ENCODE results near the gene SYTL2. TPM values are rescaled to one million over a fixed set of nuclear protein-coding genes. Genes with fewer than 3 reads are reported as not detected.

Gene SYTL2
- polyA plus RNA-seq, 1 donor from 2014 or later: 2.3 TPM

- Histone ChIP-seq H3K4me2 (ENCODE audit: low read length) (no peak overlapping the region), H2AFZ (ENCODE audit: low read depth, low read length) (no peak overlapping the region), H3K9me3 (ENCODE audit: low read length) (no peaks in the 10 kb centered on the region), H3K27ac (ENCODE audit: low read length) (no peak overlapping the region), H4K20me1 (ENCODE audit: insufficient read depth) (peaks cover 4% of the 10 kb centered on the region), H3K79me2 (replicated peaks; ENCODE audit: insufficient read depth, low read length) (peaks cover 7% of the 10 kb centered on the region), H3K9ac (ENCODE audit: low read length) (no peak overlapping the region), H3K36me3 (ENCODE audit: insufficient read depth, low read length) (no peaks in the 10 kb centered on the region), H3K9me2 (ENCODE audit: insufficient read depth, low read length) (no peaks in the 10 kb centered on the region), H3K4me3 (ENCODE audit: low read length) (no peak overlapping the region), H3F3A (ENCODE audit: insufficient read depth, low read length, poor library complexity, severe bottlenecking) (no peaks in the 10 kb centered on the region), H3K27me3 (ENCODE audit: insufficient read depth, low read depth, low read length) (no peaks in the 10 kb centered on the region)
- TF ChIP-seq REST (IDR thresholded peaks at IDR 0.05; ENCODE audit: borderline replicate concordance) (no peak), SMC3 (conservative IDR thresholded peaks at IDR 0.05; ENCODE audit: poor library complexity) (no peak), MXI1 (conservative IDR thresholded peaks at IDR 0.05; ENCODE audit: poor library complexity, severe bottlenecking) (no peak), TAF1 (IDR thresholded peaks at IDR 0.05; ENCODE audit: low read depth) (no peak), RAD21 (conservative IDR thresholded peaks at IDR 0.05) (no peak), POLR2AphosphoS5 (IDR thresholded peaks at IDR 0.05) (no peak), EP300 (conservative IDR thresholded peaks at IDR 0.05; ENCODE audit: poor library complexity, severe bottlenecking) (no peak), EZH2 (IDR thresholded peaks at IDR 0.05; ENCODE audit: borderline replicate concordance, insufficient read depth, low read length, poor library complexity, severe bottlenecking) (no peak), CTCF (IDR thresholded peaks at IDR 0.05; ENCODE audit: poor library complexity, severe bottlenecking) (no peak)
These were observed 142.8 kb downstream of the SYTL2 start for GRCh38 chr11:85668157-85668556.

- H3K27ac ChIP-seq (ENCODE audit: low read length): no peak overlapping the region
- TF ChIP-seq POLR2AphosphoS5 (IDR thresholded peaks at IDR 0.05) (no peak), REST (IDR thresholded peaks at IDR 0.05; ENCODE audit: borderline replicate concordance) (no peak), EP300 (conservative IDR thresholded peaks at IDR 0.05; ENCODE audit: poor library complexity, severe bottlenecking) (no peak), MXI1 (conservative IDR thresholded peaks at IDR 0.05; ENCODE audit: poor library complexity, severe bottlenecking) (no peak), RAD21 (conservative IDR thresholded peaks at IDR 0.05) (no peak), TAF1 (IDR thresholded peaks at IDR 0.05; ENCODE audit: low read depth) (no peak)
- H2AFZ ChIP-seq (ENCODE audit: low read depth, low read length): no peak overlapping the region
These were observed 144.3 kb downstream of the SYTL2 start for GRCh38 chr11:85666687-85667086.

More at GRCh38 chr11:85666687-85667086, 144.3 kb downstream of the SYTL2 start:
- H3K36me3 ChIP-seq (ENCODE audit: insufficient read depth, low read length): no peaks in the 10 kb centered on the region
- no peaks in the 10 kb centered on the region for H3K9me2 ChIP-seq (ENCODE audit: insufficient read depth, low read length)
- H3K9me3 ChIP-seq (ENCODE audit: low read length): no peaks in the 10 kb centered on the region
- no peak overlapping the region for H3K9ac ChIP-seq (ENCODE audit: low read length)
- H4K20me1 ChIP-seq (ENCODE audit: insufficient read depth): peaks cover 13% of the 10 kb centered on the region
- H3K27me3 ChIP-seq (ENCODE audit: insufficient read depth, low read depth, low read length): no peaks in the 10 kb centered on the region
- H3K4me3 ChIP-seq (ENCODE audit: low read length): no peak overlapping the region
- H3K4me2 ChIP-seq (ENCODE audit: low read length): no peak overlapping the region
- no peaks in the 10 kb centered on the region for H3F3A ChIP-seq (ENCODE audit: insufficient read depth, low read length, poor library complexity, severe bottlenecking)
- H3K79me2 ChIP-seq (replicated peaks; ENCODE audit: insufficient read depth, low read length): peaks cover 22% of the 10 kb centered on the region

All from neural cell (in vitro differentiated cells).